HG03066 (cell line): ENCODE results near the gene ALDH3A2.
"Not testable (repeated sequence)": the region's sequence is repeated elsewhere in the genome, so short reads cannot be mapped to it uniquely, and the experiment has no call there.

Source experiments
- ATAC-seq: cut with Tn5 transposase; IDR thresholded peaks from one replicate; pipeline ENCODE4 v1.9.1; 2021; ENCODE audit warnings: low read depth; ENCODE audit not compliant: unreplicated experiment

Gene ALDH3A2

GRCh38 chr17:19649274-19649541, 657 bp downstream of the ALDH3A2 start:
- ATAC-seq, result no peak

- no peak for ATAC-seq
These were observed 2.3 kb downstream of the ALDH3A2 start for GRCh38 chr17:19650826-19651225.

GRCh38 chr17:19651451-19652238, 3.1 kb downstream of the ALDH3A2 start:
- no peak for ATAC-seq

GRCh38 chr17:19652595-19652994, 4.0 kb downstream of the ALDH3A2 start:
- ATAC-seq, result no peak

- ATAC-seq, result no peak
These were observed 5.9 kb downstream of the ALDH3A2 start for GRCh38 chr17:19654342-19654886.

GRCh38 chr17:19654896-19655295, 6.3 kb downstream of the ALDH3A2 start:
- no peak for ATAC-seq

- no peak for ATAC-seq
These were observed 7.8 kb downstream of the ALDH3A2 start for GRCh38 chr17:19656336-19656735.

GRCh38 chr17:19656851-19657581, 8.5 kb downstream of the ALDH3A2 start:
- no peak for ATAC-seq

- ATAC-seq, result no peak
These were observed 11.0 kb downstream of the ALDH3A2 start for GRCh38 chr17:19659366-19660177.

GRCh38 chr17:19660219-19660870, 11.8 kb downstream of the ALDH3A2 start:
- no peak for ATAC-seq

GRCh38 chr17:19661121-19661520, 12.6 kb downstream of the ALDH3A2 start:
- ATAC-seq, result no peak

GRCh38 chr17:19663097-19663496, 14.5 kb downstream of the ALDH3A2 start:
- no peak for ATAC-seq

- ATAC-seq, result no peak
These were observed 15.7 kb downstream of the ALDH3A2 start for GRCh38 chr17:19664136-19664820.

- no peak for ATAC-seq
These were observed 16.2 kb downstream of the ALDH3A2 start for GRCh38 chr17:19664821-19665181.

- ATAC-seq, result not testable (repeated sequence)
These were observed 21.1 kb downstream of the ALDH3A2 start for GRCh38 chr17:19669680-19670079.

GRCh38 chr17:19670908-19671307, 22.4 kb downstream of the ALDH3A2 start:
- no peak for ATAC-seq

GRCh38 chr17:19671433-19671832, 22.9 kb downstream of the ALDH3A2 start:
- ATAC-seq, result no peak

- no peak for ATAC-seq
These were observed 23.6 kb downstream of the ALDH3A2 start for GRCh38 chr17:19672009-19672750.

GRCh38 chr17:19673623-19674022, 25.1 kb downstream of the ALDH3A2 start:
- ATAC-seq, result no peak
